GM21529 (cell line): ENCODE results near the gene CIAO3.
A peak's percentile ranks its signal among the peaks of the same experiment; 100 is the strongest.

ENCODE experiments used
- ATAC-seq: cut with Tn5 transposase; IDR thresholded peaks from one replicate; pipeline ENCODE4 v1.9.1; 2021; ENCODE audit not compliant: unreplicated experiment

The CIAO3 gene

DNA sequence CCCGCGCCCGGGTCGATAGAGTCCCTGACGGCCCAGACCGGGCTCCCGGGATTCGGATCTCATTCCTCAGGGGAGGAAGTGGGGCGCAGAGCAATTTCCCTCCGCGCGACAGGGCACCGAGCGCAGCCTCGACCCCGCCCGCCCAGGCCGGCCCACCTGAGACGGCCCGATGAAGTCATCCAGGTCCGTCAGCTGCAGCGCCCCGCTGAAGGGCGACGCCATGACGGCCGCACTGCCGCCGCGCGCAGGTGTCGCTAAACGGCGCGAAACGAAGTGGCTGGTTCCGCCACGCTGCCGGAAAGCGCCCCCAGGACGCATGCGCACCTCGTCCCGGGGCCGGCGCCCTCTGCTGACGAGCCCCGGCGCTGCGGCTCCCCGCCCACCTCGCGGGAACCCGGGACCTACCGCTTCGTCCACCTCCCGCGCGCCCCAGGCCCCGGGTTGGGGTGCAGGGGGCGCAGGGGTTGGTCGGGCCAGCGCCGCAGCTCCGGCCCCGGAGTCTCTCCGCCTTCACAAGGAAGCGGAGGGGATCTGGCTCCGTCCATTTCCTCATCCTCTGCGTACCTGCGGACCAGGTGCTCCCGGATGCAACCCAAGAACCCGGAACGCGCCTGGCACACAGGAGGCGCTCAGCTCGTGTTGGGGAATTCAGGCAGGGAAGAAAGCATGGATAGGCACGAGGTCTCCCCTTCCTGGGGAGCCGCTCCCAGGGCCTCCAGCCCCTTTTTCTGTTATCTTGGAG is at the start of gene CIAO3:
Gene CIAO3 (minus strand): TSS at position 234 of the 742 bp plus-strand sequence. CDS start 12 bp downstream, at position 222.
- ATAC-seq, result peak; percentile 64

GRCh38 chr16:790086-790485 is 49.3 kb upstream of the CIAO3 start:
- ATAC-seq, result no peak

- ATAC-seq, result no peak
Measured at GRCh38 chr16:789191-789850, 48.5 kb upstream of the CIAO3 start.

- peak; percentile 65 for ATAC-seq
Measured at GRCh38 chr16:788399-789126, 47.8 kb upstream of the CIAO3 start, which contains the start of gene CHTF18. TSS of gene CHTF18 (plus strand) at chr16:788620. CDS start at chr16:788685, 65 bp downstream.

DNA sequence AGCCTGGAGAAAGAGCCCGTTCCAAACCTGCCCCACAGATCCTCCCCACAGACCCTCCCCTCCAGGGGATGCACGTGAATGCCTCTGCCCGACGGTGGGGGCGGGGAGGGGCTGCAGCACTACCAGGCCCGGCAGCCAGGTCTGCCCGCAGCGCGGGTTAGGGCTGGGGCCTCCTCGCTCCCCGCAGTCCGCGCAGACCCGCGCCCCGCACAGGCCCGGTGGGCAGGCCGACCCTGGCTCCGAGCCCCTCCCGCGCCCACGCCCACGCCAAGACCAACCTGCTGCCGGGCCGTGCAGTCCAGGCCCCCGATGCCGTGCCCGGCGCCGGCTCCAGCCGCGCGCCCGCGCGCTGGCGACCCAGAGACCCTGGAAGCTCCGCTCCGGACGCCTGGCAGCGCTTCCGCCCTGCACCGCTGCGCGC is 47.2 kb upstream of the CIAO3 start, which contains the start of gene RPUSD1:
Gene RPUSD1 (minus strand): TSS at position 404 of the 421 bp plus-strand sequence. CDS start 644 bp downstream, outside the sequence.
- peak; percentile 17 for ATAC-seq

DNA sequence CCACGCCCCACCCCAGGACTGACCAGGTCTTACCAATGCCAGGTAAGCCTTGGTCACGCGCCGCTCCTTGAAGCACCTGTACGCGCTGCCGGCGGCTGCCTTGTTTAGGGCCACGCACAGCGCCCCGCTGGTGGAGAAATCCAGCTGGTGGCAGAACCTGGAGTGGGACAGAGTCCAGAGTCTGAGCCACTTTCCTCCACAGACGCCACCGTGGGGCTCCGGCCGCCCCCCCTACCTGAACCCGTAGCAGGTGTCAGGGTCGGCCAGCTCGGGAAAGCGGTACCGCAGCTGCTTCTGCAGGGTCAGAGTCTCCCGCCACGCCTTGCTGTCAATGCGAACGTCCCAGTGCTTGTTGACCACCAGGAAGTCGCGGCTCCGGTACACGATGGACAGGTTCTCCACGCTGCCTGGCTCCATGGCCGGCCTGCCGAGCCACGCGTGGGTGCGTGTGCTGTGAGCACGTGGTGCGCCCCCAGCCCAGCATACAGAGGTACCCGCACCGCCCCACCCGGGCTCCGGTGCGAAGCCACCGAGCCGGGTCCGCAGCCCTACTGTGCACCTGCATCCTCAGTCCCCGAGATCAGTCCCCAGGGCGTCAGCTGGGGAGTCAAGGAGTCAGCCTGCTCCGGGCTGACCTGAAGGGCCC is 46.6 kb upstream of the CIAO3 start:
- no peak for ATAC-seq

DNA sequence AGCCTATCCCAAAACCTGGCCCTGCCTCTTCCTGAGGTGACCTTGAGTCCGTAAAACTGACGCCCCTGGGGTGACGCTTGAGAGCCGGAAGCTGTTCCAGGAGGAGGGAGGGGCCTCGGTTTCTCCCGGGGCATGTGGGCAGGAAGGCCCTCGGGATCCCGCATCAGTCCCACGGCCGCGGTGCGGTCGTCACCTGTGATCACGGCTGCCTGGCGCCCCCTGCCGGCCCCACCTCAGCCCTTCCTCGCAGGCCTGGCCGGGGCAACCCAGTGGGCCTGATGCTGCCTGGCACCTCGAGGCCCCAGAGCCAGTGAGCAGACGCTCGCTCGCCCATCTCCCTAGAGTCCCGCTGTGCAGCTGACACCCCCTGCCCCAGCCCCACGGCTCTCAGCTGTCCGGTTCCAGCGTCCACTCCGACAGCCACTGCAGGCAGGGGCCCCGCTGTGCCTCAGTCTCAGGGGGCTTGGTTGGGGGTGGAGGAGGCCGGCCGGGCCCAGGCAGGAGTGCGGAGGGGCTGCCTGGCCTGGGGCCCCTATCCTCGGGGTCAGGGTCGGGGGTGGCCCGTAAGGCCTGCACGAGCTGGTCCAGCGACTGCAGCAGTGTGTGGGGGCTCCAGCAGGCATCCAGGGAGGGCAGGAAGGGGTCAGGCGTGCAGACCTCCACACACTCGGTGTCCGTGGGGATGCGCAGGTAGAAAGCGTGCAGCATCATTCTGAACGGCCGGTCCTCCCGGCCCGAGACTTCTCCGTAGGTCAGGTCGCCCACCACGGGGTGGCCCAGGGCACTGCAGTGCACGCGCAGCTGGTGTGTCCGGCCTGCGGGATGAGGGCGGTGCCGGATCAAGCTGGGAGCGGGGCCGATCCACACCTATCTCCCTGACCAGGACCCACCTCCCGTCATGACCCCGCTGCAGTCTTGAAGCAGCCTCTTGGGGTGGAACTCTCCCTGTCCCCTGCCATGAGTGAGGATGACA is 45.1 kb upstream of the CIAO3 start:
- ATAC-seq, result no peak

DNA sequence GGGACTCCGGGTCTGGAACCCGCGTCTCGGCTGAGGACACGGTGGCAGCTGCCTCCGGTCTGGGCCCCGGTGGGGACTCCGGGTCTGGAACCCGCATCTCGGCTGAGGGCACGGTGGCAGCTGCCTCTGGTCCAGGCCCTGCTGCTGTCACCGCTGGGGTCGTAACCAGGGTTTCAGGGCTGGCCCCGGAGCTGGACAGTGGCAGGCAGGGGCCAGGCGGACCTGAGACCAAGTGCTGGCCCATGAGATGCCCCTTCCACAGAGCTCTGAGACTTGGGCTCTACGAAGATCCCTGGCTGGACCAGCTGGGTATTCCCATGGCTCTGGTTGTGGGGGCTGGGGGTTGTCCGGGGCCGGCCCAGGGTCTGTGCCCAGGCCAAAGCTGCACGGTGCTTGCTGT is 43.6 kb upstream of the CIAO3 start:
- no peak for ATAC-seq

GRCh38 chr16:783404-784161 is 42.8 kb upstream of the CIAO3 start:
- ATAC-seq, result no peak

DNA sequence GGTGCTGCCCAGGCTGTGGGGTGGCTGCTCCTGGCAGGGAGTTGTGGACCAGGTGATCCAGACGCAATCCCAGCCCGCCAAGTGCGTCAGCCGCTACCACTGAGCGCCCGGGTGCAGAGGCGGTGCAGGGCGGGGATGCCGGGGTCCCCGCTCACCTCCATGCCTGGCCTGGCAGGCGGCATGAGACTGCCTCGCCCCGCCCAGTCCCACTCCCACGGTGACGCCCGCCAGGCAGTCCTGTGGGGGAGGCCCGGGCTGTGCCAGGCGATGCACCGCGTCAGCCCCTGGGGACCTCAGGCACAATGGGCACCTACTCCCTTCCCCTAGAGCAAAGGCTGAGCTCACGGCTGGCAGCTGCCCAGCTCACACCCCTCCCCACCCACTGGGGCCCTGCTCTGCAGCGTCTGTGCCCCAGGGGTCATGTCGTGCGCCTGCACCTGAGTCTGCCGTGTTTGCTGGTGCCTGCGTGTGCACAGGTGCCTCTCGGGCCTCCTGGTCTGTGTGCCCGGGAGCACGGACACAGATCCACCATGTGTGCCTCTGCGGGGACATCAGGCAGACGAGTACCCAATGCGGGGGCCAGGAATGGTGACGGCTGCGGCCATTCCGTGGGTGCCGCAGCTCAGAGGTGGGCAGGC is 42.1 kb upstream of the CIAO3 start:
- no peak for ATAC-seq

DNA sequence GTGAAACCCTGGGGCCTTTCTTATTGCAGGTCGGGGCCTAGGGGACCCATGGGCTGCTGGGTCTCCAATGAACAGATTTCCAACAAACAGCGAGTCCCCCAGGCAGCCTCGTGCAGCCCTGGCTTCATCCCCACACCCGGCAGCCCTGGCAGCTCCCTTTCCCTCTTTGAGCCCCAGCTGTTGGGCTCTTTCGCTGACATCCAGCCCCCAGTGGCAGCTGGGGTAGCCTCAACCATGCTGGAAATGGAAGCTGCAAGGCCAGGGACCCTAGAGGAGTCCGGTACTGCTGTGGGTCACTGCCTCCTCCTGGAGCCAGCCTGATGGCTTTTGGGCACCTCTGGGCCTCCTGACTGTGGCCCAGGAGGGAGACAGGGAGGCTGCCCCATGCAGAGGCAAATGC is 41.5 kb upstream of the CIAO3 start:
- ATAC-seq, result no peak

- ATAC-seq, result no peak
Measured at GRCh38 chr16:781346-782010, 40.7 kb upstream of the CIAO3 start.

GRCh38 chr16:780296-780695 is 39.5 kb upstream of the CIAO3 start:
- ATAC-seq, result no peak

GRCh38 chr16:779561-779960 is 38.8 kb upstream of the CIAO3 start:
- no peak for ATAC-seq

GRCh38 chr16:778909-779527 is 38.2 kb upstream of the CIAO3 start:
- ATAC-seq, result no peak

GRCh38 chr16:778447-778846 is 37.6 kb upstream of the CIAO3 start:
- ATAC-seq, result no peak

DNA sequence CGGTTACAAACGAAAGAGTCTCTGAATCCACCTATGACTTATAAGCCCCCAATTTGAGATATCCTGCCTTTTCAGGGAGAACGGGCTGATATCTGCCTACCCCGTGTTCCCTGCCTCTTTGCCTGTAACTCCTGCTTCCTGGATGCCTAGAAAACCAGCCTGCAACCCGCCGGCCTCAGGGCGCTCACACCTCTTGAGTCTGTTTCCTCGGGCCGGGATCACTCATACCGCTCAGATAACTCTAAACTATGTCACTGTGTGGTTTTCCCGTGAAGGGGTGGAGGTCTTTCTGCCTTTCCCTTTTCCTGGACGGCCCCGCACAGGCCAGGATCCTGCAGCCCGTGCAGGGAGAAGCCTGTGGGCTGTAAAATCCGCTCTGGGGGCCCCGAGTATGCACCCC is 37.0 kb upstream of the CIAO3 start:
- ATAC-seq, result no peak

DNA sequence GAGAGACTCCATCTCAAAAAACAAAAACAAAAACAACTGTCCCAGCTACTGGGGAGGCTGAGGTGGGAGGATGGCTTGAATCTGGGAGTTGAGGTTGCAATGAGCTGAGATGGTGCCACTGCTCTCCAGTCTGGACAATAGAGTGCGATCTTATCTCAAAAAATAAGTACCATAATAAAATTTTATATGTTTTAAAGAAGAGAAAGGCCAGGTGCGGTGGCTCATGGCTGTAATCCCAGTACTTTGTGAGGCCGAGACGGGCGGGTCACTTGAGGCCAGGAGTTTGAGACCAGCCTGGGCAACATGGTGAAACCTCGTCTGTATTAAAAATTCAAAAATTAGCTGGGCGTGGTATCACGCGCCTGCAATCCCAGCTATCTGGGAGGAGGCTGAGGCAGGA is 36.0 kb upstream of the CIAO3 start:
- no peak for ATAC-seq
